Colonic mucosa (tissue), 4 donors: ENCODE measurements around the gene PTGER2. TPM values are rescaled to one million over a fixed set of nuclear protein-coding genes. Genes with fewer than 3 reads are reported as not detected.

ENCODE experiments used
- DNase-seq: peaks from one replicate; pipeline ENCODE4 v3.0.0-alpha.2; 2020
- H3K27ac ChIP-seq: fragments of 200-600 bp; one replicate; pipeline ENCODE4 v1.8.0; 2021
- H3K27me3 ChIP-seq: fragments of 200-600 bp; one replicate; pipeline ENCODE4 v1.8.0; 2021
- H3K36me3 ChIP-seq: fragments of 200-600 bp; one replicate; pipeline ENCODE4 v1.8.0; 2021
- H3K4me1 ChIP-seq: fragments of 200-600 bp; one replicate; pipeline ENCODE4 v1.8.0; 2021; ENCODE audit warnings: mild to moderate bottlenecking
- H3K4me3 ChIP-seq: fragments of 200-600 bp; one replicate; pipeline ENCODE4 v1.8.0; 2021
- H3K9ac ChIP-seq, 2 donors: one replicate each; pipeline ENCODE4 v1.7.0; 2013; ENCODE audit warnings: control low read depth in 2 of 2, low read depth in 2 of 2, low read length in 2 of 2
- H3K9me3 ChIP-seq: fragments of 200-600 bp; one replicate; pipeline ENCODE4 v1.8.0; 2021
- intact Hi-C: fragments of 100-400 bp; cut with DNase I; formaldehyde crosslinking; loops from one replicate; pipeline ENCODE4 v1.14.1; 2022
- total RNA-seq, 2 donors: library from RNA; stranded (reverse); fragmentation: NEBNext Ultra II Directional in 1 of 2; extraction: Animal tissue kit (Norgen Biotek cat#: 25700) in 1 of 2; gene quantifications; one replicate each; pipeline ENCODE4 v1.2.1, GENCODE V29; 2021
- TF ChIP-seq, protein P1 (sequence below): fragments of 200-600 bp; IDR thresholded peaks from one replicate; pipeline ENCODE4 v1.8.0; 2022; ENCODE audit warnings: antibody characterized with exemption, mild to moderate bottlenecking
- donor health status: healthy.
- donor health status: DM: no; HTN: no; CAD: no.
- donor health status: DM: no; HTN: no; CAD: no.

Gene PTGER2
- total RNA-seq, 2 donors from 2014 or later, result 4.3 to 6.6 TPM

DNA sequence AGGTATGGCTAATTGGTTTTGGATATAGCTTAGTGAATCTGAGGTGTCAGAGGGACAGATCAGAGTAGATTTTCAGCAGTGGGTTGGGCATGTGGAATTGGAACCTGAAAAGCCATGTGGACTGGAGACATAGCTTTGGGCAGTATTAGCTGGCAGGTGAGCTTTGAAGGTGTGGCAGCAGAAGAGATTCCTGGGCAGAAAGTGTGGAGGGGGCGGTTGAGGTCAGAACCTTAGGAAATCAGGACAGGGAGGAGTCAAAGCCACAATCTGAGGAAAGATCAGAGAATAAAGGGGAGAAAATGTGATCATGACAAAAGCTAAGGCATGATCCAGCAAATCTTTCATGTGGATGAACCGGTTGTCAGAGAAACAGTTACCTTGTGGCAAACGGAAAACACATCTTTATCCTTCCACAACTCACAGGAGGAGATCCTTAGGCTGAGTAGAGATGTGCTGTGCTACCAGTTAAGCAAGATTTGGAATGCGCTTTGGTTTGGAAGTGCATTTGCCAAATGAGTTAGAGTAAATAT is 56.4 kb downstream of the PTGER2 start:
- no peak overlapping the region for H3K4me3 ChIP-seq
- DNase-seq, result no peak
- H3K27ac ChIP-seq, result no peak overlapping the region
- H3K27me3 ChIP-seq, result no peaks in the 10 kb centered on the region
- TF ChIP-seq, protein P1, sequence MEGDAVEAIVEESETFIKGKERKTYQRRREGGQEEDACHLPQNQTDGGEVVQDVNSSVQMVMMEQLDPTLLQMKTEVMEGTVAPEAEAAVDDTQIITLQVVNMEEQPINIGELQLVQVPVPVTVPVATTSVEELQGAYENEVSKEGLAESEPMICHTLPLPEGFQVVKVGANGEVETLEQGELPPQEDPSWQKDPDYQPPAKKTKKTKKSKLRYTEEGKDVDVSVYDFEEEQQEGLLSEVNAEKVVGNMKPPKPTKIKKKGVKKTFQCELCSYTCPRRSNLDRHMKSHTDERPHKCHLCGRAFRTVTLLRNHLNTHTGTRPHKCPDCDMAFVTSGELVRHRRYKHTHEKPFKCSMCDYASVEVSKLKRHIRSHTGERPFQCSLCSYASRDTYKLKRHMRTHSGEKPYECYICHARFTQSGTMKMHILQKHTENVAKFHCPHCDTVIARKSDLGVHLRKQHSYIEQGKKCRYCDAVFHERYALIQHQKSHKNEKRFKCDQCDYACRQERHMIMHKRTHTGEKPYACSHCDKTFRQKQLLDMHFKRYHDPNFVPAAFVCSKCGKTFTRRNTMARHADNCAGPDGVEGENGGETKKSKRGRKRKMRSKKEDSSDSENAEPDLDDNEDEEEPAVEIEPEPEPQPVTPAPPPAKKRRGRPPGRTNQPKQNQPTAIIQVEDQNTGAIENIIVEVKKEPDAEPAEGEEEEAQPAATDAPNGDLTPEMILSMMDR, result no peak
- H3K4me1 ChIP-seq, result no peaks in the 10 kb centered on the region
- no peaks in the 10 kb centered on the region for H3K36me3 ChIP-seq
- intact Hi-C loops, result no loop called here
- no peaks in the 10 kb centered on the region for H3K9me3 ChIP-seq
- H3K9ac ChIP-seq, result no peak overlapping the region

DNA sequence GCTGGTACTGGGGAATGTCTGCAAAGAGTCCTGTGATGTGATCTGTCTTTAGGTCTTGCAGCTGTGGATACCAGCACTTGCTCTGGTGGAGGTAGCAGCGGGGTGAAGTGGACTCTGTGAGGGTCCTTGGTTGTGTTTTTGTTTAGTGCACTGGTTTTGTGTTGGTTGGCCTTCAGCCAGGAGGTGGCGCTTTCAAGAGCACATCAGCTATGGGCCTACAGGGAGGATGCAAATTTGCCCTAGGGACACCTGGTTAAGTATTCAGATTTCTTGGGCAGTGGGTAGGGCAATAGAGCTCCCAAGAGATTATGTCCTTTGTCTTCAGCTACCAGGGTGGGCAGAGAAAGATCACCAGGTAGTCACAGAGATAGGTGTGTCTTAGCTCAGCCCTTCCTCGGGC is 63.8 kb downstream of the PTGER2 start:
- H3K9ac ChIP-seq, result no peak overlapping the region
- H3K4me3 ChIP-seq, result no peak overlapping the region
- no peak for DNase-seq
- no peaks in the 10 kb centered on the region for H3K36me3 ChIP-seq
- no peaks in the 10 kb centered on the region for H3K27me3 ChIP-seq
- TF ChIP-seq, protein P1, result no peak
- H3K27ac ChIP-seq, result no peak overlapping the region
- intact Hi-C loops, result no loop called here
- no peaks in the 10 kb centered on the region for H3K4me1 ChIP-seq
- no peaks in the 10 kb centered on the region for H3K9me3 ChIP-seq

Other genes with a start within 250 kb of the PTGER2 start
- gene NID2, start 245.3 kb upstream of the PTGER2 start, total RNA-seq, result 10 to 100 TPM; 18.8 to 28.7 TPM
- 10 to 100 TPM; 14.4 to 32.3 TPM for gene PTGDR, start 46.6 kb upstream of the PTGER2 start, total RNA-seq
- 10 to 100 TPM in 1 of 2 donors, 1 to 10 TPM in 1; 7.8 to 10.6 TPM for gene TXNDC16, start 238.2 kb downstream of the PTGER2 start, total RNA-seq
- gene GPR137C, start 238.5 kb downstream of the PTGER2 start, total RNA-seq, result 1 to 10 TPM in 1 of 2 donors, under 1 TPM in 1; 0.79 to 1.2 TPM